Stimulated activated CD4-positive, alpha-beta T cell treated with anti-CD3 and anti-CD28 coated beads, Interleukin-12 subunit alpha, Interleukin-12 subunit beta, amount 100 ng/mL, for 4 hours (primary cell): ENCODE data around the gene USP38.
"Not testable (repeated sequence)": the region's sequence is repeated elsewhere in the genome, so short reads cannot be mapped to it uniquely, and the experiment has no call there.

ENCODE experiments used
- DNase-seq: peaks from one replicate; pipeline ENCODE4 v3.0.0-alpha.2; 2020

USP38 gene

GRCh38 chr4:143212566-143212965, 27.8 kb downstream of the USP38 start:
- no peak for DNase-seq

- no peak for DNase-seq
Observed at GRCh38 chr4:143215873-143216272, 31.2 kb downstream of the USP38 start.

GRCh38 chr4:143224255-143224654, 39.5 kb downstream of the USP38 start:
- no peak for DNase-seq

- no peak for DNase-seq
Observed at GRCh38 chr4:143225167-143225566, 40.5 kb downstream of the USP38 start.

- no peak for DNase-seq
Observed at GRCh38 chr4:143230683-143231082, 46.0 kb downstream of the USP38 start.

- DNase-seq = no peak
Observed at GRCh38 chr4:143232277-143232676, 47.6 kb downstream of the USP38 start.

- no peak for DNase-seq
Observed at GRCh38 chr4:143234153-143234552, 49.4 kb downstream of the USP38 start.

GRCh38 chr4:143237195-143237594, 52.5 kb downstream of the USP38 start:
- DNase-seq = not testable (repeated sequence)

GRCh38 chr4:143240939-143241679, 56.4 kb downstream of the USP38 start:
- DNase-seq = no peak

GRCh38 chr4:143241892-143242291, 57.2 kb downstream of the USP38 start:
- no peak for DNase-seq

GRCh38 chr4:143243041-143243440, 58.3 kb downstream of the USP38 start:
- no peak for DNase-seq

GRCh38 chr4:143246977-143247376, 62.3 kb downstream of the USP38 start:
- DNase-seq = no peak

GRCh38 chr4:143247866-143248265, 63.1 kb downstream of the USP38 start:
- no peak for DNase-seq

GRCh38 chr4:143248827-143249226, 64.1 kb downstream of the USP38 start:
- no peak for DNase-seq

GRCh38 chr4:143250617-143251016, 65.9 kb downstream of the USP38 start:
- no peak for DNase-seq

- no peak for DNase-seq
Observed at GRCh38 chr4:143251348-143251747, 66.6 kb downstream of the USP38 start.

- DNase-seq = no peak
Observed at GRCh38 chr4:143251779-143252178, 67.1 kb downstream of the USP38 start.

GRCh38 chr4:143252478-143252877, 67.8 kb downstream of the USP38 start:
- DNase-seq = no peak

GRCh38 chr4:143253166-143253565, 68.4 kb downstream of the USP38 start:
- no peak for DNase-seq

GRCh38 chr4:143254491-143255226, 69.9 kb downstream of the USP38 start:
- no peak for DNase-seq

GRCh38 chr4:143256456-143256855, 71.7 kb downstream of the USP38 start:
- no peak for DNase-seq

- no peak for DNase-seq
Observed at GRCh38 chr4:143257356-143257755, 72.6 kb downstream of the USP38 start.

GRCh38 chr4:143260750-143261149, 76.0 kb downstream of the USP38 start:
- DNase-seq = no peak

GRCh38 chr4:143262838-143263237, 78.1 kb downstream of the USP38 start:
- DNase-seq = no peak

- not testable (repeated sequence) for DNase-seq
Observed at GRCh38 chr4:143267690-143268089, 83.0 kb downstream of the USP38 start.
